Stimulated activated naive CD4-positive, alpha-beta T cell treated with Interleukin-2 at 50 U/mL for 16 hours (primary cell): ENCODE results near the gene IQCH.
"Not testable (repeated sequence)": the region's sequence is repeated elsewhere in the genome, so short reads cannot be mapped to it uniquely, and the experiment has no call there.

Source experiments
- DNase-seq: peaks from one replicate; lab custom pipeline; 2025; lab: John Stamatoyannopoulos, UW

Gene IQCH

GRCh38 chr15:67246606-67247005 lies 8.0 kb upstream of the IQCH start:
- not testable (repeated sequence) for DNase-seq

GRCh38 chr15:67248011-67248505 lies 6.5 kb upstream of the IQCH start:
- no peak for DNase-seq

DNA sequence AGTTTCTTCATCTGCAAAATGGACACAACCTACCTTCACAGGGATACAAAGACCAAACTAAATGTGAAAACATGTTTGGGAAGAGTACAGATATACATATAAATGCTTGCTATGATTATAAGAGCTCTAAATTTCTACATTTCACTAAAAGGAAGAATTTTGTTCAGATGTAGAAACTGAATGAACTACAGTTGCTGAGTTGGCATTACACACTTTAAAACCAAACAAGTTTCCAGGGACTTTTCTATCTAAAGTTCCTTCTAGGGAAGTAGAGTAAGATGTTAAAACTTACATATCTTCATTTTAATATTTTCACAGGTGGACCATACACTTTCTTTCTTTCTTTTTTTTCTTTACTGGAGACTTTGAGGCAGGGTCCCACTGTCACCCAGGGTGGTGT lies 4.8 kb upstream of the IQCH start:
- DNase-seq: no peak

GRCh38 chr15:67251318-67251717 lies 3.3 kb upstream of the IQCH start:
- DNase-seq: no peak

DNA sequence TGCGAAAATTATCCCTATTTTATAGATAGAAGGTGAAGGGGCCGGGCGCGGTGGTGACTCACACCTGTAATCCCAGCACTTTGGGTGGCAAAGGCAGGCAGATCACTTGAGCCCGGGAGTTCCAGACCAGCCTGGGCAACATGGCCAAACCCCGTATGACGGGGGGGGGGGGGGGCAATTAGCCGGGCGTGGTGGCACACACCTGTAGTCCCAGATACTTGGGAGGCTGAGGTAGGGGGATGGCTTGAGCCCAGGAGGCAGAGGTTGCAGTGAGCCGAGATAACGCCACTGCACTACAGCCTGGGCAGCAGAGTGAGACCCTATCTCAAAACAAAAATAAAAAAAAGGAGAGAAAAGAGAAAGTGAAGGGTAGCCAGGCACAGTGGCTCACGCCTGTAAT lies 1.5 kb upstream of the IQCH start:
- no peak for DNase-seq

DNA sequence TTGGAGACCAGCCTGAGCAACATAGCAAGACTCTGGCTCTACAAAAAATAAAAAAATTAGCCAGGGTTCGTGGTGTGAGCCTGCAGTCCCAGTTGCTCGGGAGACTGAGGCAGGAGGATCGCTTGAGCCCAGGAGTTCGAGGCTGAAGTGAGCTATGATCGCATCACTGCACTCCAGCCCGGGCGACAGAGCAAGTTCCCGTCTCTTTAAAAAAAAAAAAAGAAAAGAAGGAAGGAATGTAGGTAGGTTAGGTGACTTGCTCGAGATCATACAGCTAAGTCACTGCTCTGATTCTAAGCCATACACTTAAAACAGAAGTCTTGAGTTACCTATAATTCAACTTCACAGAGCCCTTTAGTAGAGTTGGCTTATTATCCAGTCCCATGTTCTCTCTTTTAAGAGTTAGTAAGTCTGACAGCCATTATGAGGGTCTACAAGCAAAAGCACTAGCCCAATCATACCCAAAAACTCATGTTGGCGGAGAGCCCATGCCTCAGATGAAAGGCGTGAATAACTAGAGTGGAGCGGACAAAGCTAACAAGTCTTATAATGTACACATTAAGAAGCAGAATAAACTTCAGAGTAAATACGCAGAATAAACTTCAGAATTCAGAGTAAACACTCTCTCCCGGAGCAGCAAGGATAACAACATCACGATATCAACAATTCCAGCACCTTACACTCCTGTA lies 893 bp upstream of the IQCH start:
- DNase-seq: no peak

DNA sequence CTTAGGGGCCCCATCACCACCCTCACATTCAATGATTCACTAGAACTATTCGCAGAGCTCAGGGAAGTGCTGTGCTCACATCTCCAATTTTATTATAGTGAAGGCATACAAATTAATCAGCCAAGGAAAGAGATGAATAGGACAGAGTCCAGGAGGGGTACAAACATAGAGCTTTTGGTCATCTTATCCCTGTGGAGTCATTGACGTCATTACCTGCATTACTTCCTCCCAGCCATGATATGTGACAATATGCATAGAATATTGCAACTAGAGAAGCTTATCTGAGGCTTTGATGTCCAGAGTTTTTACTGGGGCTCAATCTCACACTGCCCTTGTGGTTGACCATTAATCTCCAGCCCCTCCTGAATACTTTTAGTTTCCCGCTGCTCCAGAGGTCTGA lies 1.5 kb downstream of the IQCH start:
- no peak for DNase-seq

DNA sequence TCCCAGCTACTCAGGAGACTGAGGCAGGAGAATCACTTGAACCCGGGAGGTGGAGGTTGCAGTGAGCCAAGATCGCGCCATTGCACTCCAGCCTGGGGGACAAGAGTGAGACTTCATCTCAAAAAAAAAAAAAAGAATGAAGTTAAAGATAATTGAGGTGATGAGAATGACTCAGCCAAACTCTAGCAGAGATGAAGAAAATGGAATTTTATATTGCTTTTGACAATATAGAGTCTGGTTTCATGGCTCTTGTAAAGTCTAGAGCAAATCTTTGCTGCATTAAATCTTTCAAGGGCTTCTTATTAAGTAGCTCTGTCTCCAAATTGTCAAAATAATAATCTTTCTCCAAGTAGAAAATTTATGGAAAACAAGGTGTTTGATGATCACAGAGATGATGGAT lies 3.8 kb downstream of the IQCH start:
- DNase-seq: not testable (repeated sequence)

DNA sequence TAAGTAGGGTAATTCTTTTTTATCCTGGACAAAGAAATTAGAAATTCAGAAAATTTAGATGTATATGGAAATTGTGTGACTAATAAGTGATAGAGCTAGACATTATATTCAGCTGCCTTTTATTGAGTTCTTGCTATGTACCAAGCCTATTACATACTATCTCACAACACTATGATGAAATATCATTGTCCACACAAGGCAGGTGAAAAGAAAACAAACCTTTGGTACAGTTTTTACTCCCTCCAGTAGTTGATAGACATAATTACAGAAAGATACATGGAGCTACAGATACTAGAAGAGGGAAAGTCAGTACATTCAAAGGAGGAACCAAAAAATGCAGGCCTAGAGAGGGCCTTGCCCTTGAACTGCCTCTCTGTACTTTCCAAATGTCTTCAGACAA lies 4.8 kb downstream of the IQCH start:
- DNase-seq: no peak

- no peak for DNase-seq
Measured at GRCh38 chr15:67259806-67260205, 5.2 kb downstream of the IQCH start.

DNA sequence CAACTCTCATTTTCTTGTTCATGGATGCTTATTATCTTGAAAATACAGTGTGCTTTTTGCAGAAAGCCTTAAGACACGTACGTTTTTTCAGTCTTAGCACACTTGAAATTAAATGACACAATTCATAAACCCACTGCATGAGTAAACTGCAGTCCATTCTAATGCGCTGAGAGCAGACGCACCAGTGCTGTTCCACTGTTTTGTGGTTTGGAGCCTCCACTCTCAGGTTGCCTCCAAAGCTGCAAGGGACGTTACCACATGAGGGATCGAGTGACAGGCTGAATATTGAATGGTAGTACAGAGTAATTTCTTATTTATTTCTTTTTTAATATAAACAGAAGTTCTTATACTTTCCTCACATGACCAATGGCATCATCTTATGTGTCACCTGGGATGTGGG lies 12.3 kb downstream of the IQCH start:
- DNase-seq: no peak

DNA sequence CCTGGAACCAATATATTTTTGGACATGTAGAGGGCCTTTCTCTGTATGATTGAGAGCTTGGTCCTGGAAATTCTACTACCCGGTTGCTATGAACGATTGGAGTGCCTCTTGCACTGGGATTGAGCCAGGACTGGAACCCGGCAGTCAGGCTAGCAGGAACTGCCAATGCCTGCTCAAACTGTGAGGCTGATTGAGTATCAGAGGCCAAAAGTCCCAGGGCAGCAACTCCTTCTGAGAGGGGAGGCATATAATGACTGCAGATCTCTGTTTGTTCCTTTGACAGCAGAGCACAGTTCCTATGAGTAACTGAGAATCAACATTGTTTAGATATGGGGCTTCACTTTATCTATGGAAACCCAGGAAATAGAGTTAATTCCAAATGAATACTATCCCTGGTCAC lies 12.9 kb downstream of the IQCH start:
- no peak for DNase-seq

- no peak for DNase-seq
Measured at GRCh38 chr15:67267951-67268941, 13.7 kb downstream of the IQCH start.

DNA sequence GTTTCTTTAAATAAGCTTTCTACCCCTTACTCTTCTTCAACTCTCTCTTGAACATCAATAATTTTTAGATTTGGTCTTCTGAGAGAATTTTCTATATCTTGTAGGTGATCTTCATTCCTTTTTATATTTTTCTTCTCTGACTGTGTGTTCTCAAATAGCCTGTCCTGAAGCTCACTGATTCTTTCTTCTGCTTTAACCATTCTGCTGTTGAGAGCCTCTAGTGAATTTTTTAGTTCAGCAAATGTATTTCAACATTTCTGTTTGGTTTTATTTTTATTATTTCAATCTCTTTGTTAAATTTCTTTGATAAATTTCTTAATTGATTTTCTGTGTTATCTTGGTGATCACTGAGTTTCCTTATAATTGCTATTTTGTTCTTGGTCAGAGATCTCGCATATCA lies 19.6 kb downstream of the IQCH start:
- DNase-seq: no peak

GRCh38 chr15:67276666-67277065 lies 22.1 kb downstream of the IQCH start:
- no peak for DNase-seq

DNA sequence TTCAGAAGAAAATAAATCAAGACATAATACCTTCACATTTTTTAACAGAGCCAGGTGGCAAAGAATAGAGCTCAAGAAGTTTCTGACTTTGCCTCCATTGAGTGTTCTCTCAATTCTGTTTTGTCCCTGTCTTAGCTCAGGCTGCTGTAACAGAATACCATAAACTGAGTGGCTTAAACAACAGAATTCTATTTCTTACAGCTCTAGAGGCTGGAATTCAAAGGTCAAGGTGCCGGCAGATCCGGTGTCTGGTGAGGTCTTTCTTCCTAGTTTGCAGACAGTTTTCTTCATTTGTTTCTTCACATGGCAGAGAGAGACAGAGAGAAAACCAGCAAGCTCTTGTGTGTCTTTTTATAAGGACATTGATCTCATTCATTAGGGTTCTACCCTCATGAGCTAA lies 25.6 kb downstream of the IQCH start:
- DNase-seq: no peak

GRCh38 chr15:67281714-67282113 lies 27.1 kb downstream of the IQCH start:
- no peak for DNase-seq

GRCh38 chr15:67285625-67286024 lies 31.0 kb downstream of the IQCH start:
- DNase-seq: not testable (repeated sequence)

GRCh38 chr15:67286400-67286799 lies 31.8 kb downstream of the IQCH start:
- DNase-seq: not testable (repeated sequence)

DNA sequence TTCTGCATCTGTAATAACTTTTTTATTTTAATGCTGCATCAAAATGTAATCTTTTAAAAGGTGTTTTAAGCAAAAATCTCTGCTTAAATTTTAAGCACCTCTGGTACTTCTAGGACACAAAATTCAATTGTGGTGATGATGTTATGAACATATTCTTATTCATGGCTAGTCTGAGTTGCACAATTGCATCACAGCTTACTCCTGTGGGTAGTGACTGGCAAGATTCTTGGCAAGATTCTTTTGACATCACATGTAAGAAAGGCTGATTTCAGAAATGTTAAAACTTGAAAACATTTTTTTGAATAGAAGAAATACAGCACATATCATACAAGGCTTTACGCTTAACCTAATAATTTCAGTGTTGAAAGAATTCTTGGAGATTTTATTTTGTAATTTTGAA lies 35.7 kb downstream of the IQCH start:
- no peak for DNase-seq

- no peak for DNase-seq
Measured at GRCh38 chr15:67296188-67296587, 41.6 kb downstream of the IQCH start.

DNA sequence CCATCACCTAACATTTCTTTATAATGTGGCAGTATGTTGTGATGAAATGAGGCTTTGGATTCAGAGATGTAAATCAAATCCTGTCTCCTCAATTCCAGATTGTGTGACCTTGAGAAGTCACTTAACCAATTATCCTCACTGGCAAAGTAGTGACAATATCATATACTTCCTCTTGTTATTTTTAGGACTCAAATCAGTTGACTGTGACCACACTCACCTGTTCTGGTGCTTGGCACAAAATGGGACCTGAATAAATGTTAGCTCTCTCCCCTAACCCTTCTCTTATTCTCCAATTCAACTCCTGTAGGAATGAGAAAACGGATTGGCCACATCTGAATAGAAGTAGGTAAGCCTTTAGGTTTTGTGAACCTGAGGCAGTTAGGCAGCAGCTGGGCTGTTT lies 42.1 kb downstream of the IQCH start:
- DNase-seq: no peak
